HG03342 (cell line): ENCODE data around the gene PFKL.

Source experiments
- ATAC-seq: cut with Tn5 transposase; IDR thresholded peaks from one replicate; pipeline ENCODE4 v1.9.1; 2021; ENCODE audit warnings: mild to moderate bottlenecking, moderate library complexity; ENCODE audit not compliant: unreplicated experiment

PFKL gene

DNA sequence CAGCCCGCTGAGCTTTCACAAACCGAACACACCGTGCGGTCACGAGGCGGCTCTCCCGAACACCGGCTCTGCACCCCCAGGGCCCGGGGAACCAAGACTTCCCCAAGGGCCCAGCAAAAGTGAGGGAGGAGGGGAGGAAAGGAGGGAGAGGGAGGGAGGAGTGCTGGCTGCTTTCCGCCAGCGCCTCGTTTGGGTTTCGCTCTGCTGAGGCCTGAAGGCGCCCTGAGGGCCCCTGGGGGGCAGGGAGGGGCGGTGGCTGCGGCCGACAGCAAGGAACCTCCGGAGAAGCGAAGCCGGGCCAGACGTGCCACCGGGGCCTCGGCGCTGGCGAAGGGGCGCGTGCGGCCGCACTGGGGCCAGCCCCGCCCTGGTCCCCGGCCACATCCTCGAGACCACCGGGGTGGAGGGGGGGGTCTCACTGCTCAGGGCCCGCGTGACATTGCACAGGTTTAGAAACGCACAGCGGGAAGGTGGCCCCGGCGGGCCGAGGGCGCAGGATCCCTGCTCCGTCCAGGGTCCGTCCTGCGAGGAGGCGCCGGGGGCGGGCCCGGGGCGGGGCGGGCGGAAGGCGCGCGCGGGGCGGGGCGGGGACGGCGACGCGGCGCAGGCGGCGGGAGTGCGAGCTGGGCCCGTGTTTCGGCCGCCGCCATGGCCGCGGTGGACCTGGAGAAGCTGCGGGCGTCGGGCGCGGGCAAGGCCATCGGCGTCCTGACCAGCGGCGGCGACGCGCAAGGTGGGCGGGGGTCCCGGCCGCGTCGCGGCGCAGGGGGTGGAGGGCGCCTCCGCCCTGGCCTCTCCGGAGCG is at the start of gene PFKL:
PFKL (plus strand) TSS at position 596 of the 804 bp plus-strand sequence; CDS start at position 649, 53 bp downstream.
- ATAC-seq: peak; percentile 46

GRCh38 chr21:44253832-44254710 is 45.8 kb upstream of the PFKL start:
- no peak for ATAC-seq

- no peak for ATAC-seq
Measured at GRCh38 chr21:44255511-44255981, 44.3 kb upstream of the PFKL start.

- ATAC-seq: no peak
Measured at GRCh38 chr21:44258056-44258725, 41.7 kb upstream of the PFKL start.

DNA sequence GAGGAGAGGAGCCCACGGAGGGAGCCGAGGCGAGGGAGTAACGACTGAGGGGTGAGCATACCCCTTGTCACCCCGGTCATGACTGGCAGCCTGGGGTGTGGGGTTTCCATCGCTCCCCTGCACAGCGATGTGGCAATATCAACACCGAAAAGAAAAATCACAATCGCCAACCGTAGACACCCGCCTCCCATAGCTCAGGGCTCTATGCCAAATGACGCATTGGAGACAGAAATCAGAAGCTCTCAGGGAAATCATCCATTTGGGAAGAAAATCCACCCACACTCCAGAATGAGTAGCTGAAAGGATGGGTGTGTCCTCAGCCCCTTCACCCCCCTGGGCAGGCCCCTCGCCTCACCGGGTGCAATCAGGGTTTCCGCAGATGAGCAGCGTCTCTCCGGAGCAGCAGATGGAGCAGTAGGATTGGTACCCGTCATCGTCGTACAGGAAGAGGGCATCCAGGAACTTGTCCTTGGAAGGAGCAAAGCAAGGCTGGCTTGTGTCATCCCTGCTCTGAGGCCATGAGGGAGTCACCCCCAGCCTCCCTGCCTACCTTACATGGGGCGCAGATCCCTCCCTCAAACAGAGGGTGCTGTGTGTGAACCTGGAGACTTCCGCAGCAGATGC is 40.7 kb upstream of the PFKL start:
- ATAC-seq: no peak

GRCh38 chr21:44260066-44260465 is 39.8 kb upstream of the PFKL start:
- no peak for ATAC-seq

DNA sequence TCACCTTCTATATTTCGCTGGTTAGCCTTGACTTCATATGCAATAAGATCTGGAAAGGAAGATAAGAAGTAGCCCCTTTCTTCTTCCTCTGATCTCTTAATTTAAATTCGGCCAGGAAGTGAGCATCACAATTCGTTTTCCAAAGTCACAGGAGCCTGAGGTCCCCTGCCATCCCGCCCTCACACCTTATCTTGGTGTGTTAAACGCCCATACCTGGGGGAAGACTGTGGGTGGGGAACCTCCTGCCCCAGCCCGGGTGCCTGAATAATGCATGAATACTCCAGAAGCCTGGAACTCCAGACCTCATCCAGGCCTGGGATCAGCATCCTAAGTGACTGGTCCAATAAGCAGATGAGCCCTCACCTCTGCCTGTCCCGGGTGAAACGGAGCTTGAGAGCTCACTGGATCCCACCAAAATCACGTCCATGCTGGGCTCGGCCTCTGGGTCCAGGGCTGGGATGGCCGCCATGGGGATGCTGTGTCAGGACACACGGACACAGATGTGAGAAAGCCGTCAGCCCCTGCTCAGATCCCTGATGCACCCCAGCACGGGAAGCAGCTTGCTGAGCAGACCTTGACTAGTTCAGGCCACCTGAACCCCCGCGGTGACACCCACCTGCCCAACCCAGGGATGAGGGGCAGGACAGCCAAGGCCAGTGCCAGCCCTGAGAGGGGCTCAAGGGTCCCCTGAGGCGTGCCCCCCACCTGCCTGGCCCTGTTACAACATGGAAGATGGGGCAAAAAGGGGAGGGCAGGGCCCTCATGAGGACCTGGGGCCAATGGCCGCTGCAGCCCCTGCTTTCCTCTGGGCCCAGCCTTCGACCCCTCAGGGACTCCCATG is 38.8 kb upstream of the PFKL start:
- no peak for ATAC-seq

DNA sequence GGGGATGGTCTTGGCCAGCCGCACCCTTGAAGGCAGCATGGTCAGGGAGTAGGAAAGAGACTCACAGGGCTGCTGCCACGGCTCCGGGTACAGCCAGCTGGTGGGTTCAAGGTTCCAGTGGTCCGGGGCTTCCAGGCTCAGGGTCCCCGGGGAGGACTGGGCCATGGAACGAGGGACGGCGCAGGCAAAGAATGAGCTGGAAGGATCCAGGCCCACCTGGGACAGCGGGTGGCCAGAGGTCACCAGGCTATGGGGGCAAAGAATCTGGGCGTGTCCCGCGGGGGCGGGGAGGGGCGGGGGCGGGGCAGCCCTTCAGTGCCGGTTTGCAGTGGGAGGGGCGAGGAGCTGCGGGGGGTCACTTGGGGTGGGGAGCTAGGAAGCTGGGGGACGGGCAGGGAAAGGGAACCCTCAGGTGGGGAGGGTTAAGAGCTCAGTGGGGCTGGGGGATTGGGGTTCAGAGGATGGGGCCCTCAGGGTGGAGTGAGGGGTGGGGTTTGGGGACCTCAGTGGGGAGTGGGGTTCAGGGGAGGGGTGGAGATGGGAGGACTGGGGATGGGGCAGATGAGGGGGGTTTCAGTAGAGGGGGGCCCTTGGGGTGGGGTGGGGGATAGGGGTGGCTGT is 38.1 kb upstream of the PFKL start, which contains the start of gene DNMT3L:
DNMT3L (minus strand) TSS at position 223 of the 621 bp plus-strand sequence. CDS start 638 bp downstream, outside the sequence.
- ATAC-seq: no peak

DNA sequence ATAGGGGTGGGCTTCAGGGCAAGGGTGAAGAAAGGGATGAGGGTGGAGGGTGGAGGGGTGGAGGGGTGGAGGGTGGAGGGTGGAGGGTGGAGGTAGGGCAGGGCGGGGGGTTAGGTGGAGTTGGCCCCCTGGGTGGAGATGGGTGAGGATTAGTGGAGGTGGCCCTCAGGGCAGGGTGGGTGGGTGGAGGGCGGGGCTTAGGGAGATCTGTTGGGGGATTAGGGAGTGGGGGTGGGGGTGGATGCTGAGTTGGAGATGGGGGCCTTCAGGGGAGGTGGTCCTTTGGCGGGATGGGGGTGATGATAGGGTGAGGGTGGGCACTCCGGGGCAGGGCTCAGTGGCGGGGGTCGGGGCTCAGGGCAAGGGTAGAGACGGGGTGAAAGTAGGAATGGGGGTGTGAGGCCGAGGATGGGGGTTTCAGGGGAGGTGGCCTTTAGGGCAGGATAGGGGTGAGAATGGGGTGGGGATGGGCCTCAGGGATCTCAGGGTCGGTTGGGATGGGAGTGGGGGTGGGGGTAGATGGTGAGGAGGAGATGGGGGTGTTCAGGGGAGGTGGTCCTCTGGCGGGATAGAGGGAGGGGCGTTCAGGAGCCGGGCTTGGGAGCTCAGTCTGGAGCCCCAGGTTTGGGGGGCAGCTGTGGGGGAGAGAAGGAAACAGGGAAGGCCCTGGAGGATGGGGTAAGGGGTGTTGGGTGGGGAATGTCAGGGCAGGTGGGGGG is 37.4 kb upstream of the PFKL start:
- ATAC-seq: no peak

DNA sequence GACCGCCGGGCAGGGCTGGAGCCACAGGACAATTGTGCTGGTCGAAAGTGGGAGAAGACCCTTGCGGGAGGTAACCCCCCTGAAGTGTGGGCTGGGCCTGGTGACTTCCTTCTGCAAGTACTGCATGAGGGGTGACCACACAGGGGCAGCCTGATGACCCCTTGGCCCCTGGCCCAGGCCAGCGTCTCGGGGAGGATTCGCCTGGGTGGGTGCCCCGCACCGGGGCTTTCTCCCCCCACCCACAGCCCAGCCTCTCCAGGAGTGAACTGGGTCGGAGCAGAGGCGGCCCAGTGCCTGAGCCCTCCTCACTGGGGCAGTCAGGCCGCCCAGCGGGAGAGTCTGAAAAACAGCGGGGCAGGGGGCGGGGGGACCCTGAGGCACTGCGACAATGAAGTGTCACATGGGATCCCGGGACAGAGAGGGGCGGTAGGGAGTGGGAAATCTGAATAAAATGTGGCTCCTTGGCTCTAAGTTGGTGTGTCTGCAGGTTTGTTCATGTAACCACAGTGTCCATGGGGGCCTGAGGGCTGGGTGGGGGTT is 36.6 kb upstream of the PFKL start:
- ATAC-seq: no peak

- no peak for ATAC-seq
Measured at GRCh38 chr21:44263768-44264167, 36.1 kb upstream of the PFKL start.

GRCh38 chr21:44265734-44266270 is 34.1 kb upstream of the PFKL start:
- no peak for ATAC-seq

- no peak for ATAC-seq
Measured at GRCh38 chr21:44267655-44268142, 32.2 kb upstream of the PFKL start.

- ATAC-seq: no peak
Measured at GRCh38 chr21:44269090-44269489, 30.8 kb upstream of the PFKL start.

DNA sequence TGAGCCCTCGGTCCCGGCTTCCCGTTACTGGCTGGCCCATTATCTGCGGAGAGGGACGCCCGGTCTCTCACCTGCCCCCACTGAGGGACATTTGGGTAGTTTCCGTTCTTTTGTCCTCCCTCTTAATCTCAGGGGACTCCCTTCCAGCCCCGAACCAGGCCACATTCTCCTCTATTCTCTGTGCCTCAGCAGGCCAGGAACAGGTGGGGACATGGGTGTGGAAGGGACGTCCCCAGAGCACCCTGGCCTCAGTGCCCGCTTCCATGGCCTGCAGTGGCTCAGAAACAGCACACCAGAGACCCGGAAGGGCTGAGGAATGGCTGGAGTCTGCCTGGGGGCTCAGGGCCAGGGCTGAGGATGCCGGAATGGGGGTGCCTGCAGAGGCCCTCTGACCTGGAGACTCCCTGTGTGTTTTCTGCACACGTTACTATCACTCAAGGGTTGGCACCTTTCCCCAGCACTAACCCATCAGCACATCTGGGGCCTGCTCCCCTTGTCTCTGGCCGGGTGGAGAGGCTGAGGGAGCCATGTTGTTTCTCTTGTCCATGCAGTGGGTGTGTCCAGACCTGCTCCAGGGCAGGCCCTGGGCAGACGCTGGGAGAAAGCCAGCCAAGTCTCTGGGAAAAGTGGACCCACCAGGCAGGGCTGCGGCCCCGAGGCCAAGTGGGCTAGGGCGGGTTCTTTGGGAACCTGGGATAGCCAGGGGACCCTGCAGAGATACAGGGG is 28.1 kb upstream of the PFKL start:
- no peak for ATAC-seq

DNA sequence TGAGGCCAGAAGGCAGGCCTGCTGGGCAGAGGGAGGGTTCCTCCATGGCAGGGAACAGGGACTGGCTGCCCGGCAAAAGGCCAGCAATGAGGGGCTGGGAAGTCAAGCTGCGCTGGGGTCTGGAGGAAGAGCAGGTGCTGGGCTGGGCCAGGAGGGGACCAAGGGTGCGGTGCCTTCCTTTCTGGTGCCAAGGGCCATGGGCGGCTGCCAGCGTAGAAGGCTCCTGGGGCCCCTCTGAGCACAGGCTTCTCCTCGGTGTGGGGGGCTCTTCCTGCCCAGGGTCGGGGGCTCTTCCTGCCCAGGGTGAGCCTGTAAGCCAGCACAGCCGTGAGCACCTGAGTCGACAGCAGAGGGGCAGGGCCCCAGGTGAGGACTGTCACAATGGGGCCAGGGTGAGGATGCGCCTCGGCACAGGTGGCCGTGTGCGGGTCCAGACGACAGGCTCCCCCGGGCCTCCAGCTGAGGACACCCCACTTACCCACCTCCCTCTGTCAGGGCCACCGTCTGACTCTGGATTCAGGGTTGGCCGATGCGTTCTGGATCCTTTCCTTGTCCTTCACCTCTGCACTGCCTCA is 27.5 kb upstream of the PFKL start:
- ATAC-seq: no peak

DNA sequence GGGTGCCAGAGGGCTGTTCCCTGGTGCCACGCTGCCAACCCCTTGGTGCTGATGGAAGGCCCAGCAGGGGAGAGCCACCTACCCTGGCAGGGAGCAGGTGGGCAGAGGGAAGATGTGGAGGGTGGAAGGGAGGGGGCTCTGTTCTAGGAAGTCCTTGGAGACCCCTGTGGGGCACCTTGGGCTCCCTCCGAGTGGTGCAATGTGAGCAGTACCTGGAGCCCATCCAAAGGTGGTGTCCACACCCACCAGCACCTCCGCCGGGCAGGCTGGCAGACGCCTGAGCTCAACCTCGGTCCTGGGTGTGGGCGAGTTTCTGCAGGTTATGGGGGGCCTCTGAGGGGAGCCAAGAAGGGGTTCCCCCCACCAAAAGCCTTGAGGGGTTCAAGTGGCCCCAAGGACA is 26.8 kb upstream of the PFKL start:
- ATAC-seq: no peak
